ENCODE measurements around the gene PDZRN3. TPM values are rescaled to one million over a fixed set of nuclear protein-coding genes. Genes with fewer than 3 reads are reported as not detected.

The PDZRN3 gene
- total and polyA plus RNA-seq, 2 experiments from 2014 or later, result 22.3 to 35.6 TPM

- in situ Hi-C loops (cut with MboI), result no loop called here
- peak overlapping the region; percentile 58 for H3K27ac ChIP-seq
Measured at GRCh38 chr3:73577704-73578103, 47.0 kb downstream of the PDZRN3 start.

GRCh38 chr3:73576999-73577461 lies 47.7 kb downstream of the PDZRN3 start:
- DNase-seq, result peak; percentile 78
- 34 to 37% methylated on average over 4 of the region's 4 CpGs for WGBS, 2 experiments (ENCODE audit: low coverage in 1 of 2, low lambda C conversion rate in 2 of 2, missing lambda C conversion rate in 2 of 2)
- TF ChIP-seq EZH2phosphoT487 (IDR thresholded peaks at IDR 0.05; ENCODE audit: insufficient read depth, low read depth) (no peak), EZH2 (IDR thresholded peaks at IDR 0.05; ENCODE audit: insufficient read depth, poor library complexity, severe bottlenecking) (no peak)
- H3K4me1 ChIP-seq (ENCODE audit: insufficient read depth), result peaks cover 31% of the 10 kb centered on the region
- H3K27me3 ChIP-seq (replicated peaks; ENCODE audit: insufficient read depth), result no peaks in the 10 kb centered on the region
- in situ Hi-C loops (cut with MboI), result no loop called here
- H3K4me2 ChIP-seq (ENCODE audit: unreplicated experiment), result peak overlapping the region; percentile 24
- no peaks in the 10 kb centered on the region for H3K36me3 ChIP-seq (ENCODE audit: low read depth)
- peaks cover 76% of the 10 kb centered on the region for H3K79me2 ChIP-seq (ENCODE audit: insufficient read depth)
- peak overlapping the region; percentile 58 for H3K27ac ChIP-seq
- H3K4me3 ChIP-seq, result no peak overlapping the region
- no peaks in the 10 kb centered on the region for H4K20me1 ChIP-seq (ENCODE audit: insufficient read depth)
- peaks cover 25% of the 10 kb centered on the region for H3F3A ChIP-seq (ENCODE audit: insufficient read depth)
- no peaks in the 10 kb centered on the region for H3K9me2 ChIP-seq (ENCODE audit: insufficient read depth)
- no peaks in the 10 kb centered on the region for H3K9me3 ChIP-seq (ENCODE audit: low read depth)
- no peak overlapping the region for H3K9ac ChIP-seq
- H2AFZ ChIP-seq, result no peak overlapping the region

More at GRCh38 chr3:73577704-73578103, 47.0 kb downstream of the PDZRN3 start:
- TF ChIP-seq EZH2 (IDR thresholded peaks at IDR 0.05; ENCODE audit: insufficient read depth, poor library complexity, severe bottlenecking), result no peak
- no peak for TF ChIP-seq EZH2phosphoT487 (IDR thresholded peaks at IDR 0.05; ENCODE audit: insufficient read depth, low read depth)
- Histone ChIP-seq H3K4me3 (no peak overlapping the region), H3K9me3 (ENCODE audit: low read depth) (no peaks in the 10 kb centered on the region), H4K20me1 (ENCODE audit: insufficient read depth) (no peaks in the 10 kb centered on the region), H3K79me2 (ENCODE audit: insufficient read depth) (peaks cover 74% of the 10 kb centered on the region), H3K36me3 (ENCODE audit: low read depth) (no peaks in the 10 kb centered on the region), H3K4me2 (ENCODE audit: unreplicated experiment) (no peak overlapping the region), H2AFZ (no peak overlapping the region), H3K9ac (no peak overlapping the region), H3K4me1 (ENCODE audit: insufficient read depth) (peaks cover 31% of the 10 kb centered on the region), H3K27me3 (replicated peaks; ENCODE audit: insufficient read depth) (no peaks in the 10 kb centered on the region), H3F3A (ENCODE audit: insufficient read depth) (peaks cover 25% of the 10 kb centered on the region), H3K9me2 (ENCODE audit: insufficient read depth) (no peaks in the 10 kb centered on the region)
- WGBS, 2 experiments (ENCODE audit: low coverage in 1 of 2, low lambda C conversion rate in 2 of 2, missing lambda C conversion rate in 2 of 2), result 96 to 99% methylated on average over 5 of the region's 5 CpGs
- DNase-seq, result no peak

- no peaks in the 10 kb centered on the region for H3K9me3 ChIP-seq (ENCODE audit: low read depth)
- H3K4me3 ChIP-seq, result no peak overlapping the region
- H3K4me2 ChIP-seq (ENCODE audit: unreplicated experiment), result no peak overlapping the region
- no peak overlapping the region for H3K9ac ChIP-seq
- H4K20me1 ChIP-seq (ENCODE audit: insufficient read depth), result no peaks in the 10 kb centered on the region
- H3K79me2 ChIP-seq (ENCODE audit: insufficient read depth), result peaks cover 81% of the 10 kb centered on the region
- in situ Hi-C loops (cut with MboI), result no loop called here
- no peaks in the 10 kb centered on the region for H3K36me3 ChIP-seq (ENCODE audit: low read depth)
- TF ChIP-seq EZH2phosphoT487 (IDR thresholded peaks at IDR 0.05; ENCODE audit: insufficient read depth, low read depth) (no peak), EZH2 (IDR thresholded peaks at IDR 0.05; ENCODE audit: insufficient read depth, poor library complexity, severe bottlenecking) (no peak)
- no peak overlapping the region for H3K27ac ChIP-seq
- H2AFZ ChIP-seq, result no peak overlapping the region
- peaks cover 25% of the 10 kb centered on the region for H3K4me1 ChIP-seq (ENCODE audit: insufficient read depth)
- H3F3A ChIP-seq (ENCODE audit: insufficient read depth), result peaks cover 23% of the 10 kb centered on the region
- DNase-seq, result no peak
- no peaks in the 10 kb centered on the region for H3K27me3 ChIP-seq (replicated peaks; ENCODE audit: insufficient read depth)
- 92 to 93% methylated on average over 3 of the region's 3 CpGs for WGBS, 2 experiments (ENCODE audit: low coverage in 1 of 2, low lambda C conversion rate in 2 of 2, missing lambda C conversion rate in 2 of 2)
- H3K9me2 ChIP-seq (ENCODE audit: insufficient read depth), result no peaks in the 10 kb centered on the region
Measured at GRCh38 chr3:73575953-73576352, 48.8 kb downstream of the PDZRN3 start.

- H4K20me1 ChIP-seq (ENCODE audit: insufficient read depth), result no peaks in the 10 kb centered on the region
- H3K36me3 ChIP-seq (ENCODE audit: low read depth), result no peaks in the 10 kb centered on the region
- peaks cover 85% of the 10 kb centered on the region for H3K79me2 ChIP-seq (ENCODE audit: insufficient read depth)
- TF ChIP-seq EZH2 (IDR thresholded peaks at IDR 0.05; ENCODE audit: insufficient read depth, poor library complexity, severe bottlenecking), result no peak
- no peak for TF ChIP-seq EZH2phosphoT487 (IDR thresholded peaks at IDR 0.05; ENCODE audit: insufficient read depth, low read depth)
- H3K4me2 ChIP-seq (ENCODE audit: unreplicated experiment), result no peak overlapping the region
- no peak for DNase-seq
- no peak overlapping the region for H3K27ac ChIP-seq
- H3K9ac ChIP-seq, result no peak overlapping the region
- peaks cover 21% of the 10 kb centered on the region for H3K4me1 ChIP-seq (ENCODE audit: insufficient read depth)
- in situ Hi-C loops (cut with MboI), result no loop called here
- WGBS, 2 experiments (ENCODE audit: low coverage in 1 of 2, low lambda C conversion rate in 2 of 2, missing lambda C conversion rate in 2 of 2), result 74 to 75% methylated on average over 2 of the region's 2 CpGs
- H3K27me3 ChIP-seq (replicated peaks; ENCODE audit: insufficient read depth), result no peaks in the 10 kb centered on the region
- peaks cover 19% of the 10 kb centered on the region for H3F3A ChIP-seq (ENCODE audit: insufficient read depth)
- no peaks in the 10 kb centered on the region for H3K9me3 ChIP-seq (ENCODE audit: low read depth)
- H3K9me2 ChIP-seq (ENCODE audit: insufficient read depth), result no peaks in the 10 kb centered on the region
- H3K4me3 ChIP-seq, result no peak overlapping the region
- H2AFZ ChIP-seq, result no peak overlapping the region
Measured at GRCh38 chr3:73575519-73575918, 49.2 kb downstream of the PDZRN3 start.

- H3K27ac ChIP-seq, result no peak overlapping the region
- in situ Hi-C loops (cut with MboI), result no loop called here
- peaks cover 90% of the 10 kb centered on the region for H3K79me2 ChIP-seq (ENCODE audit: insufficient read depth)
- no peaks in the 10 kb centered on the region for H3K9me2 ChIP-seq (ENCODE audit: insufficient read depth)
- no peaks in the 10 kb centered on the region for H4K20me1 ChIP-seq (ENCODE audit: insufficient read depth)
- no peaks in the 10 kb centered on the region for H3K9me3 ChIP-seq (ENCODE audit: low read depth)
- H3K36me3 ChIP-seq (ENCODE audit: low read depth), result no peaks in the 10 kb centered on the region
- no peak for DNase-seq
- no peaks in the 10 kb centered on the region for H3K27me3 ChIP-seq (replicated peaks; ENCODE audit: insufficient read depth)
- H2AFZ ChIP-seq, result no peak overlapping the region
- H3K4me3 ChIP-seq, result no peak overlapping the region
- TF ChIP-seq EZH2 (IDR thresholded peaks at IDR 0.05; ENCODE audit: insufficient read depth, poor library complexity, severe bottlenecking), result no peak
- TF ChIP-seq EZH2phosphoT487 (IDR thresholded peaks at IDR 0.05; ENCODE audit: insufficient read depth, low read depth), result no peak
- peaks cover 13% of the 10 kb centered on the region for H3K4me1 ChIP-seq (ENCODE audit: insufficient read depth)
- peaks cover 12% of the 10 kb centered on the region for H3F3A ChIP-seq (ENCODE audit: insufficient read depth)
- H3K9ac ChIP-seq, result no peak overlapping the region
- 93 to 96% methylated on average over 2 of the region's 2 CpGs for WGBS, 2 experiments (ENCODE audit: low coverage in 1 of 2, low lambda C conversion rate in 2 of 2, missing lambda C conversion rate in 2 of 2)
- no peak overlapping the region for H3K4me2 ChIP-seq (ENCODE audit: unreplicated experiment)
Measured at GRCh38 chr3:73573204-73573603, 51.5 kb downstream of the PDZRN3 start.
